Type B pancreatic cell (in vitro differentiated cells): ENCODE results near the gene CFAP73. TPM values are rescaled to one million over a fixed set of nuclear protein-coding genes. Genes with fewer than 3 reads are reported as not detected.
A peak's percentile ranks its signal among the peaks of the same experiment; 100 is the strongest.

ENCODE experiments used
- DNase-seq: peaks from one replicate; pipeline ENCODE4 v3.0.0; 2021; ENCODE audit warnings: mixed read lengths; ENCODE audit not compliant: unreplicated experiment; ENCODE audit errors: extremely low spot score
- H3K27ac Mint-ChIP-seq: 2 replicates; pipeline ENCODE4 v1.8.0; 2021; ENCODE audit warnings: mild to moderate bottlenecking, mixed read lengths
- H3K27me3 Mint-ChIP-seq: 2 replicates; pipeline ENCODE4 v1.8.0; 2021; ENCODE audit warnings: mixed read lengths
- H3K36me3 Mint-ChIP-seq: 2 replicates; pipeline ENCODE4 v1.8.0; 2021; ENCODE audit warnings: mixed read lengths
- H3K4me1 Mint-ChIP-seq: one replicate; pipeline ENCODE4 v1.8.0; 2021; ENCODE audit warnings: mixed read lengths; ENCODE audit not compliant: unreplicated experiment
- H3K4me3 Mint-ChIP-seq: 2 replicates; pipeline ENCODE4 v1.8.0; 2021; ENCODE audit warnings: mild to moderate bottlenecking, mixed read lengths
- H3K9me3 Mint-ChIP-seq: 2 replicates; pipeline ENCODE4 v1.8.0; 2021; ENCODE audit warnings: mixed read lengths
- long read RNA-seq: library from polyadenylated mRNA; unstranded; transcript quantifications from one replicate; pipeline ENCODE4 v2.0.0, GENCODE V29; 2020
- total RNA-seq: library from RNA; stranded (reverse); gene quantifications from 2 replicates; pipeline ENCODE4 v1.2.1, GENCODE V29; 2021; ENCODE audit warnings: low replicate concordance
- TF ChIP-seq, protein P1 (sequence below): fragments of 200-600 bp; sonication (generic); conservative IDR thresholded peaks from 2 replicates; pipeline ENCODE4 v1.5.0; 2021; ENCODE audit warnings: antibody characterized with exemption, mild to moderate bottlenecking

CFAP73 gene
- 0.27 and 0.81 TPM in 2 replicates for total RNA-seq
- long read RNA-seq: 0 reads

DNA sequence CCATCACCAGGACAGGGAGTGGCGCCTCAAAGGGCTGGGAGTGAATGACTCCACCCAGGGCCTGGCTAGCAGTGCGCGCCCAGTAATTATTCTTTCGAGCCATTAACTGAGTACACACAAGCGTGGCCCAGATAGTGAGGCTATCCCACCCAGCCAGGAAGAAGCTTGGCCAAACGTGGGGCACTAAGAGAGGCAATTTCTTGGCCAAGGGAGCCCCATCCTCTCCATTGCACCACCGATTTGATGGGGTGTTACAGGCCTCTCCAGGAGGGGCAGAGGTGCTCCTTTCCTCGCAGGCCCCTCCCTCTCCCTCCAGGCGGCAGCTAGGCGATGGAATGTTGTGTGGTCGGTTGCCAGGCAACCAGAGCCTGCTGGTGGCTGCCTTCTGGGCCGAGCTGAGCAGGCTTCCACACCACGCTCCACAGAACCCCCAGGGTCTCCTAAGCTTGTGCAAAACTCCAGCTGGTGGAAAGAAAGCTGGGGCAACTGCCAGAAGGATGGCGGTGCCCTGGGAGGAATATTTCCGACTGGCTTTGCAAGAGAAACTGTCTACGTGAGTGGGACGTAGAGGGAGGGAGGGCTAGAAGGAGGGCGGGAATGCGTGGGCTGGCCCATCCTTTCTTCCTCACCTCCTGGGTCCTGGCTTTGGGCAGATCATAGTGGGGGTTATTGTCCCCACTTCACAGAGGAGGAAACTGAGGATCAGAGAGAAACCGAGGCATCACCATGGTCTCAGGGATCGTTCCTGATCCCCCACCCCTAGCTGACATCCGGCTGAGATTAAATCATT lies at the start of gene CFAP73:
CFAP73 (plus strand) TSS at position 364 of the 790 bp plus-strand sequence; CDS start at position 498, 134 bp downstream.
- peak; percentile 85 for DNase-seq
- TF ChIP-seq, protein P1, sequence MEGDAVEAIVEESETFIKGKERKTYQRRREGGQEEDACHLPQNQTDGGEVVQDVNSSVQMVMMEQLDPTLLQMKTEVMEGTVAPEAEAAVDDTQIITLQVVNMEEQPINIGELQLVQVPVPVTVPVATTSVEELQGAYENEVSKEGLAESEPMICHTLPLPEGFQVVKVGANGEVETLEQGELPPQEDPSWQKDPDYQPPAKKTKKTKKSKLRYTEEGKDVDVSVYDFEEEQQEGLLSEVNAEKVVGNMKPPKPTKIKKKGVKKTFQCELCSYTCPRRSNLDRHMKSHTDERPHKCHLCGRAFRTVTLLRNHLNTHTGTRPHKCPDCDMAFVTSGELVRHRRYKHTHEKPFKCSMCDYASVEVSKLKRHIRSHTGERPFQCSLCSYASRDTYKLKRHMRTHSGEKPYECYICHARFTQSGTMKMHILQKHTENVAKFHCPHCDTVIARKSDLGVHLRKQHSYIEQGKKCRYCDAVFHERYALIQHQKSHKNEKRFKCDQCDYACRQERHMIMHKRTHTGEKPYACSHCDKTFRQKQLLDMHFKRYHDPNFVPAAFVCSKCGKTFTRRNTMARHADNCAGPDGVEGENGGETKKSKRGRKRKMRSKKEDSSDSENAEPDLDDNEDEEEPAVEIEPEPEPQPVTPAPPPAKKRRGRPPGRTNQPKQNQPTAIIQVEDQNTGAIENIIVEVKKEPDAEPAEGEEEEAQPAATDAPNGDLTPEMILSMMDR: peak; percentile 24
- no peaks in the 10 kb centered on the region for H3K36me3 Mint-ChIP-seq
- H3K4me1 Mint-ChIP-seq: peaks cover 21% of the 10 kb centered on the region
- H3K27me3 Mint-ChIP-seq: peaks cover 24% of the 10 kb centered on the region
- H3K4me3 Mint-ChIP-seq: peak within 1 kb of the TSS; percentile 57
- peak within 1 kb of the TSS; percentile 90 for H3K27ac Mint-ChIP-seq
- no peaks in the 10 kb centered on the region for H3K9me3 Mint-ChIP-seq

DNA sequence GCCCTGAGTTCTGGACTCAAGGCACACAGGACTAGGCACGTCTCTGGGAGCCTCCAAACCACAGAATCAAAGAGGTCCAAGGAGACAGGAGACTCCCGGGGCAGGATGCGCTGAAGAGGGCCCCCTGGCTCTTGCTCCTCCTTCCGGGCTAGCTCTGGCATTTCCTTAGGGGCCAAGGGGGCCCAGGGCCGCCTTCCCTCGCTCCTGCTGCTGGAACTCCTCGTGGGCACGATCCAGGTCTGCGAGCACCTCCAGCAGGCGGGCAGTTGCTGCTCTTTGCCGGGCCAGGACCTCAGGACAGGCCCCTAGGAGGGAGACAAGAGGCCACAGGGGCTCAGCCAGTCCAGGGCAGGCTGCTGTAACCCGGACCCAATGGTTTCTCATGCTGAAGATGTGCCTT lies 49.8 kb upstream of the CFAP73 start:
- DNase-seq: no peak
- Mint-ChIP-seq H3K4me3 (no peak overlapping the region), H3K27ac (no peak overlapping the region), H3K27me3 (peaks cover 22% of the 10 kb centered on the region), H3K9me3 (no peaks in the 10 kb centered on the region), H3K36me3 (no peaks in the 10 kb centered on the region), H3K4me1 (no peaks in the 10 kb centered on the region)
- TF ChIP-seq, protein P1: no peak

DNA sequence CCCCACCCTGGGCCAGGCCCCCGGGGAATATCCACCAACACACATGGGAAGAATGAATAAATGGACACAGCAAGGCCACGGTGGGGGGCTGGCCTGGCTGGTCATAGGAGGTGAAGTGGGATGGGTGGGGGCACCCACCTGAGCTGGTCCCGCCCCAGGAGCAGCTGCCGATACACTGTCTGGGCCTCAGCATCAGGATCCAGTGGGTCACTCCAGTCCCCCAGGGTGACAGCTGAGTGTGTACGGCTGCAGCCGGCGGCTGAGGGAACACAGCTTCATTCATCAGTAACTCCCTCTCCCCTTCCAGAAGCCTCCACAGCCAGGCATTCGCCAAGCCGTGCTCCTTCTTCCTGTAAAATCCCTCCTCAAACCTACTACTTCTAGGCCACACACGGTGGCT lies 47.8 kb upstream of the CFAP73 start:
- Mint-ChIP-seq H3K36me3 (no peaks in the 10 kb centered on the region), H3K4me3 (no peak overlapping the region), H3K27ac (no peak overlapping the region), H3K4me1 (no peaks in the 10 kb centered on the region), H3K9me3 (no peaks in the 10 kb centered on the region), H3K27me3 (peaks cover 35% of the 10 kb centered on the region)
- TF ChIP-seq, protein P1: no peak
- no peak for DNase-seq

DNA sequence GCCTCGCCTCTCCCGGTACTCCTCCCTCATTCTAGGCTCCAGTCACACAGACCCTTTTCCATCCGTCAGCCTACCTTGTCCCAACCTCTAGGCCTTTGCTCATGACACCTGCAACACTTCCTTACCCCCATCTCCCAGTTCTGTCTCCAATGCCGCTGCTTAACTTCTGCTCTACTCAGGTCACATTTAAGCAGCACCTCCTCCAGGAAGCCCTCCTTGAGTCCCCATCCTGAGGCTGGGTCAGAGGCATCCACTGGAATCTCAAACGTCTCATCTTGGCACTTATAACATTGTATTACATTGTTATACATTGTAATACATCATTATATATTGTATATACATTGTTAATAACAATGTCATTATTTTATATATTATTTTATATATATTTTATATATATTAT lies 46.7 kb upstream of the CFAP73 start:
- no peaks in the 10 kb centered on the region for H3K36me3 Mint-ChIP-seq
- H3K27ac Mint-ChIP-seq: no peak overlapping the region
- H3K4me3 Mint-ChIP-seq: no peak overlapping the region
- TF ChIP-seq, protein P1: no peak
- no peaks in the 10 kb centered on the region for H3K9me3 Mint-ChIP-seq
- no peaks in the 10 kb centered on the region for H3K4me1 Mint-ChIP-seq
- no peak for DNase-seq
- peaks cover 43% of the 10 kb centered on the region for H3K27me3 Mint-ChIP-seq

DNA sequence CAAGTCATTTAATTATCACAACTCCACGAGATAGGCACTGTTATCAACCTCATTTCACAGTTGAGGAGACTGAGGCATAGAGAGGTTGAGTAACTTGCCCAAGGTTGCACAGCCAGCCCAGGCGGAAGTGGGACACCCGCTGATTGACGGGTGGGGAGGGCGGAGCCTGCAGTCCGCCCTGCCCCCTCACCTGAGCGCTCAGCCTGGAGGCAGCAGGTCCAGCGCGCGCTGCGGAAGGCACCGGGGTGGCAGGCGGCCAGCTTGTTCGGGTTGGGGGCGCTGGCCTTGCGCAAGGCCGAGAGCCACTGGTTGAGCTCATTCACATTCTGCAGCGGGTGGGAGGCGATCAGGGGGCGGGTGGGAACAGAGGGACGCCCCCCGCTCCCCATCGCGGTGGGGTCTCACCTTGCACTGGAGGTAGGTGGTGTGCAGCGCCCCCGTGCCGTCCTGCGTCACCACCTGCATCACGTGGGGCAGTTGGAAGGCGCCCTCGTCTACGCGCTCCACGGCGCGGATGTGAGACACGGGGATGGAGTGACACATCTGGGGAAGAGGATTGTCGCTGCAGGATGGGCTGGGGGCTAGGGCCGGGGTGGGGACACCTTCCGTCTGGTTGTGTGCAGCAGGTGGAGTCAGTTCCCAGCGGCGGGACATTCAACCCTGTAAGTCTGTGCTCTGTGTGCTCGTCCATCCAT lies 45.6 kb upstream of the CFAP73 start:
- no peaks in the 10 kb centered on the region for H3K4me1 Mint-ChIP-seq
- no peak overlapping the region for H3K27ac Mint-ChIP-seq
- no peaks in the 10 kb centered on the region for H3K36me3 Mint-ChIP-seq
- no peaks in the 10 kb centered on the region for H3K9me3 Mint-ChIP-seq
- TF ChIP-seq, protein P1: no peak
- DNase-seq: no peak
- H3K27me3 Mint-ChIP-seq: peaks cover 44% of the 10 kb centered on the region
- peak overlapping the region; percentile 80 for H3K4me3 Mint-ChIP-seq
